Psoas muscle (tissue), 8 donors: ENCODE measurements around the gene P4HA2. TPM values are rescaled to one million over a fixed set of nuclear protein-coding genes. Genes with fewer than 3 reads are reported as not detected.

Source experiments
- ATAC-seq, 4 donors: fragments of 200-7000 bp; cut with Tn5 transposase; one replicate each; pipeline ENCODE4 v1.9.1; 2020; ENCODE audit warnings: moderate library complexity in 3 of 4, mild to moderate bottlenecking in 2 of 4
- DNase-seq, 2 donors: peaks; one replicate each; pipeline ENCODE4 v3.0.0-alpha.2; 2020
- H3K27ac ChIP-seq: fragments of 200-600 bp; one replicate; pipeline ENCODE4 v1.8.0; 2022
- H3K27me3 ChIP-seq, 3 donors: fragments of 200-600 bp in 1 of 3; one replicate each; pipeline versions ENCODE4 v1.6.1 to v1.8.0; 2013 to 2022; ENCODE audit warnings: low read length in 2 of 3, mild to moderate bottlenecking in 2 of 3, moderate library complexity in 1 of 3; ENCODE audit not compliant: insufficient read depth in 3 of 3
- H3K36me3 ChIP-seq, 2 donors: fragments of 200-600 bp in 1 of 2; one replicate each; pipeline versions ENCODE4 v1.6.1 to v1.8.0; 2013 to 2022; ENCODE audit warnings: low read depth in 1 of 2, mild to moderate bottlenecking in 1 of 2, moderate library complexity in 1 of 2; ENCODE audit not compliant: insufficient read depth in 1 of 2
- H3K4me1 ChIP-seq: fragments of 200-600 bp; one replicate; pipeline ENCODE4 v1.8.0; 2022
- H3K4me3 ChIP-seq: fragments of 200-600 bp; one replicate; pipeline ENCODE4 v1.8.0; 2022; ENCODE audit warnings: mild to moderate bottlenecking
- H3K9me3 ChIP-seq: fragments of 200-600 bp; one replicate; pipeline ENCODE4 v1.8.0; 2022
- CTCF ChIP-seq: fragments of 200-600 bp; IDR thresholded peaks from one replicate; pipeline ENCODE4 v1.8.0; 2022; ENCODE audit warnings: antibody characterized with exemption
- WGBS, 3 donors: extraction: QIAGEN DNeasy Blood & Tissue Kit; methylation state at CpG; one replicate each; pipeline versions ENCODE4 v1.1.6 to v1.1.7; 2013; 5-methylcytosine and 5-hydroxymethylcytosine counted together
- intact Hi-C, 2 donors: fragments of 100-400 bp; cut with DNase I; formaldehyde crosslinking; loops; one replicate each; pipeline versions ENCODE4 v1.11.0 to v1.14.2; 2022
- polyA plus RNA-seq, 3 donors: library from polyadenylated mRNA; stranded (reverse); fragments of 200-250 nt; gene quantifications; one replicate each; pipeline ENCODE4 v1.2.3, GENCODE V29; 2013
- total RNA-seq, 4 donors: library from RNA; stranded (reverse); fragmentation: NEBNext Ultra II Directional in 2 of 4; extraction: Animal tissue kit (Norgen Biotek cat#: 25700) in 2 of 4; gene quantifications; one replicate each; pipeline versions ENCODE4 v1.2.1 to v1.2.4, GENCODE V29; 2021 to 2023
- donor health status: healthy with polysubstance abuse.
- donor health status: DM: no; HTN: no; CAD: no; lungs with moderate emphysema.
- donor health status: Bipolar disorder and iron deficiency.
- donor health status: healthy.
- donor health status: DM: yes; HTN: yes; CAD: no.
- donor health status: DM: no; HTN: no; CAD: no.
- donor health status: DM: no; HTN: no; CAD: no.
- donor health status: DM: yes; HTN: yes; CAD: no.

Gene P4HA2
- total and polyA plus RNA-seq, 7 donors: 10.2 to 21.6 (median 13.7) TPM

- no peak for TF ChIP-seq CTCF
- intact Hi-C loops: loop anchor here (5.0 kb wide), 1 partner anchor 232 kb away; no protein-coding TSS in a partner anchor
- Histone ChIP-seq H3K4me1 (no peaks in the 10 kb centered on the region), H3K27ac (no peak overlapping the region), H3K9me3 (no peaks in the 10 kb centered on the region), H3K36me3 (peaks cover 0 to 4% of the 10 kb centered on the region in 2 donors), H3K4me3 (no peak overlapping the region), H3K27me3 (no peaks in the 10 kb centered on the region)
- ATAC-seq (no peak), DNase-seq (no peak)
- 83 to 100% (median 88%) methylated on average over 1 of the region's 1 CpG for WGBS, 3 donors
These were observed 42.6 kb upstream of the P4HA2 start for GRCh38 chr5:132270335-132270665.

GRCh38 chr5:132269635-132270334, 42.1 kb upstream of the P4HA2 start:
- H3K27me3 ChIP-seq: no peaks in the 10 kb centered on the region
- intact Hi-C loops: loop anchor here (5.0 kb wide), 1 partner anchor 233 kb away; no protein-coding TSS in a partner anchor
- ATAC-seq: no peak

GRCh38 chr5:132268769-132269551, 41.3 kb upstream of the P4HA2 start:
- ATAC-seq: no peak
- no peaks in the 10 kb centered on the region for H3K27me3 ChIP-seq
- no peaks in the 10 kb centered on the region for H3K4me1 ChIP-seq
- H3K36me3 ChIP-seq: peaks cover 0 to 4% of the 10 kb centered on the region in 2 donors
- 64 to 78% (median 65%) methylated on average over 8 of the region's 8 CpGs for WGBS, 3 donors
- no peaks in the 10 kb centered on the region for H3K9me3 ChIP-seq
- H3K27ac ChIP-seq: no peak overlapping the region
- peak in 1 of 2 donors; percentile 32 for DNase-seq
- no peak overlapping the region for H3K4me3 ChIP-seq
- intact Hi-C loops: no loop called here
- TF ChIP-seq CTCF: no peak

More at GRCh38 chr5:132269635-132270334, 42.1 kb upstream of the P4HA2 start:
- TF ChIP-seq CTCF: no peak
- Histone ChIP-seq H3K36me3 (peaks cover 0 to 4% of the 10 kb centered on the region in 2 donors), H3K4me3 (no peak overlapping the region), H3K4me1 (no peaks in the 10 kb centered on the region), H3K9me3 (no peaks in the 10 kb centered on the region), H3K27ac (no peak overlapping the region)
- WGBS, 3 donors: 89 to 95% (median 93%) methylated on average over 3 of the region's 3 CpGs
- DNase-seq: no peak

GRCh38 chr5:132267931-132268768, 40.5 kb upstream of the P4HA2 start:
- ATAC-seq: no peak
- H3K36me3 ChIP-seq: peaks cover 0 to 4% of the 10 kb centered on the region in 2 donors
- WGBS, 3 donors: 54 to 59% (median 55%) methylated on average over 6 of the region's 6 CpGs
- no peak for TF ChIP-seq CTCF
- H3K27me3 ChIP-seq: no peaks in the 10 kb centered on the region
- H3K27ac ChIP-seq: no peak overlapping the region
- H3K4me3 ChIP-seq: no peak overlapping the region
- H3K4me1 ChIP-seq: peaks cover 5% of the 10 kb centered on the region
- intact Hi-C loops: no loop called here
- no peak for DNase-seq
- no peaks in the 10 kb centered on the region for H3K9me3 ChIP-seq
